ENCODE measurements around the gene SLC5A3. TPM values are rescaled to one million over a fixed set of nuclear protein-coding genes. Genes with fewer than 3 reads are reported as not detected.

Gene SLC5A3
- total and polyA plus RNA-seq, 2 experiments from 2014 or later, result 6.2 to 32.7 TPM

DNA sequence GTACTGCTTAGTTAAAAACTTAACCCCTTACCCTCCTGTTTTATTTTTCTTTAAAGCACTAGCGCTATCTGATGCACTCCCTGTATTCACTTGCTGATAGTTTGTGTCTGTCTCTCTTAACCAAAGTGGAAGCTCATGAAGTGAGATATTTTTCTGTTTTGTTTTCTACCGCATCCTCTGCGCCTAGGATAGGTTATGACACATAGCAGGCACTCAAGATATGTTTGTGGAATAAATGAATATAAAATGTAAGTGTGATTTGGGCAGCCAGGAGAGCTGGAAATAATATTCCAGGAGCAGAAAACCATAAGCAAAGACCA is 49.0 kb upstream of the SLC5A3 start (continued):
- TF ChIP-seq, protein P1, sequence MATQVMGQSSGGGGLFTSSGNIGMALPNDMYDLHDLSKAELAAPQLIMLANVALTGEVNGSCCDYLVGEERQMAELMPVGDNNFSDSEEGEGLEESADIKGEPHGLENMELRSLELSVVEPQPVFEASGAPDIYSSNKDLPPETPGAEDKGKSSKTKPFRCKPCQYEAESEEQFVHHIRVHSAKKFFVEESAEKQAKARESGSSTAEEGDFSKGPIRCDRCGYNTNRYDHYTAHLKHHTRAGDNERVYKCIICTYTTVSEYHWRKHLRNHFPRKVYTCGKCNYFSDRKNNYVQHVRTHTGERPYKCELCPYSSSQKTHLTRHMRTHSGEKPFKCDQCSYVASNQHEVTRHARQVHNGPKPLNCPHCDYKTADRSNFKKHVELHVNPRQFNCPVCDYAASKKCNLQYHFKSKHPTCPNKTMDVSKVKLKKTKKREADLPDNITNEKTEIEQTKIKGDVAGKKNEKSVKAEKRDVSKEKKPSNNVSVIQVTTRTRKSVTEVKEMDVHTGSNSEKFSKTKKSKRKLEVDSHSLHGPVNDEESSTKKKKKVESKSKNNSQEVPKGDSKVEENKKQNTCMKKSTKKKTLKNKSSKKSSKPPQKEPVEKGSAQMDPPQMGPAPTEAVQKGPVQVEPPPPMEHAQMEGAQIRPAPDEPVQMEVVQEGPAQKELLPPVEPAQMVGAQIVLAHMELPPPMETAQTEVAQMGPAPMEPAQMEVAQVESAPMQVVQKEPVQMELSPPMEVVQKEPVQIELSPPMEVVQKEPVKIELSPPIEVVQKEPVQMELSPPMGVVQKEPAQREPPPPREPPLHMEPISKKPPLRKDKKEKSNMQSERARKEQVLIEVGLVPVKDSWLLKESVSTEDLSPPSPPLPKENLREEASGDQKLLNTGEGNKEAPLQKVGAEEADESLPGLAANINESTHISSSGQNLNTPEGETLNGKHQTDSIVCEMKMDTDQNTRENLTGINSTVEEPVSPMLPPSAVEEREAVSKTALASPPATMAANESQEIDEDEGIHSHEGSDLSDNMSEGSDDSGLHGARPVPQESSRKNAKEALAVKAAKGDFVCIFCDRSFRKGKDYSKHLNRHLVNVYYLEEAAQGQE (IDR thresholded peaks at IDR 0.05; ENCODE audit: unreplicated experiment), result no peak
- TF ChIP-seq NANOG (IDR thresholded peaks at IDR 0.05; ENCODE audit: borderline replicate concordance) (no peak), ZNF114 (CRISPR knock-in tag; IDR thresholded peaks at IDR 0.05) (no peak), JUNB (IDR thresholded peaks at IDR 0.05; ENCODE audit: unreplicated experiment) (no peak), CTCF (conservative IDR thresholded peaks at IDR 0.05; ENCODE audit: low read depth in 2 of 2) (no peak)

GRCh38 chr21:34027721-34028461 is 45.5 kb upstream of the SLC5A3 start:
- no peak overlapping the region for H3K4me2 ChIP-seq
- TF ChIP-seq CTCF (conservative IDR thresholded peaks at IDR 0.05; ENCODE audit: low read depth in 2 of 2), result no peak
- no peaks in the 10 kb centered on the region for H3K27me3 Mint-ChIP-seq (ENCODE audit: insufficient read depth, low read depth, poor library complexity)
- DNase-seq (ENCODE audit: low spot score) (no peak), ATAC-seq (no peak)
- no peak overlapping the region for H3K27ac ChIP-seq (ENCODE audit: low read depth)
- no peak overlapping the region for H3K4me3 Mint-ChIP-seq
- no peaks in the 10 kb centered on the region for H3K9me2 ChIP-seq (ENCODE audit: insufficient read depth)
- H3K4me1 ChIP-seq (ENCODE audit: insufficient read depth), result peaks cover 10% of the 10 kb centered on the region
- no peak overlapping the region for H3K4me3 ChIP-seq
- no peak overlapping the region for H3K27ac Mint-ChIP-seq
- no peaks in the 10 kb centered on the region for H3K9me3 Mint-ChIP-seq
- no peaks in the 10 kb centered on the region for H4K20me1 ChIP-seq (replicated peaks; ENCODE audit: insufficient read depth)
- peaks cover 13% of the 10 kb centered on the region; the same call in 2 of the 3 replicates for H3K4me1 Mint-ChIP-seq
- H3K36me3 ChIP-seq (ENCODE audit: insufficient read depth), result no peaks in the 10 kb centered on the region
- no peaks in the 10 kb centered on the region for H3F3A ChIP-seq (replicated peaks; ENCODE audit: low read depth)
- H3K36me3 Mint-ChIP-seq (ENCODE audit: low read depth), result no peaks in the 10 kb centered on the region
- H3K27me3 ChIP-seq (ENCODE audit: insufficient read depth), result no peaks in the 10 kb centered on the region
- H3K79me2 ChIP-seq (replicated peaks; ENCODE audit: insufficient read depth), result no peaks in the 10 kb centered on the region
- no peak overlapping the region for H2AFZ ChIP-seq

Data from GM23338 (cell line).